HG03039 (cell line): ENCODE data around the gene TBC1D12.

ENCODE experiments used
- ATAC-seq: cut with Tn5 transposase; IDR thresholded peaks from one replicate; pipeline ENCODE4 v1.9.1; 2021; ENCODE audit warnings: mild to moderate bottlenecking, moderate library complexity; ENCODE audit not compliant: unreplicated experiment

TBC1D12 gene

DNA sequence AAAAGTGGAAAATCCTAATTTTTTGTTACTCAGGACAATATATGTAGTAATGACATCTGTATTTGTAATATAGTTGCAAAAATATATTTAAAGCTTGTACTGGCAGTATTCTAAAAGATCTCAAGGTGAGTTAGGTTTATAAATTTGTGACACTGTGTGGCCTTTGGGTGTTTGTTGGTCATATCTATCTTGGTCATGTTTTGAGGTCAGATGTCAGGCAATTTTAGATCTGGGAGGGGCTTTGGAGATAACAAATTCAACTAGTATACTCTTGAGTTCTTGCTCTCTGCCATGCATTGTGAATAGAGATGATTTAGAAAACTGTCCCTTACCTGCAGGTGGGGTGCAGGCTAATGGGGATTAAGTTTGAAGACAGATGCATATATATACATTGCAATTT is 3.1 kb downstream of the TBC1D12 start:
- ATAC-seq: no peak

DNA sequence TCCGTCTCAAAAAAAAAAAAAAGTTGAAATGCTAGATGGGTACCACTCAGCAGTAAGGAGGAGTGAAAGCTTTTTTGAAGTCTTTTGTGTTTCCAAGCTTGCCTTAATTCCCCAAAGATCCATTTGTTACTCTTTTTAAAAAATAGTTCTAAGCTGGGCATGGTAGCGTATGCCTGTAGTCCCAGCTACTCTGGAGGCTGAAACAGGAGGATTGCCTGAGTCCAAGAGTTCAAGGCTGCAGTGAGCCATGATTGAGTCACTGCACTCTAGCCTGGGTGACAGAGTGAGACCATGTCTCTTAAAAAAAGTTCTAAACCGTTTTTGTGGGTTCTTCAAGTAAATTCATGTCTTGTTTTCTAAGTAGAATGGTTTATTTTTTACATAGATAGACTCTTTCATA is 5.3 kb downstream of the TBC1D12 start:
- no peak for ATAC-seq

DNA sequence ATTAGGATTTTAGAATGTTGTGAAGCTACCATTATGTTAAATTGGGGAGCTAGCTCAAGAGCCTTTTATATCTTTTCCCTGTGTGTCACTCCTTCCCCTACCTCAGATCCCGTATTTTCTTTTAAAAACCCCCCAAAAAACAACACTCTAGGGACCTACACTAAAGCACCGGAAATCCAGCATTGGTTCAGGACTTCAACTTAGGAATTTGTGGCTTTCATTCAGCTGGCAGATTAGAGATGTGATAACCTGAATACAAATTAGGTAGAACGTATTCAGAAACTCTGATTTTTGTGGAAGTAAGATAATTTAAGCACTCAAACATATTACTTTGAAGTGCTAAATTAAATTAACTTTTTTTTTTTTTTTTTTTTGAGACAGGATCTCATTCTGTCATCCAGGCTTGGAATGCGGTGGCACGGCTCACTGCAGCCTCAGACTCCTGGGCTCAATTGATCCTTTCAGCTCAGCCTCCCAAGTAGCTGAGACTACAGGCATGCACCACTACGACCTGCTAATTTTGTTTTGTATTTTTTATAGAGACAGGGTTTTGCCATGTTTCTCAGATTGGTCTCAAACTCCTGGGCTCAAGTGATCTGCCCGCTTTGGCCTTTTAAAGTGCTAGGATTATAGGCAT is 6.8 kb downstream of the TBC1D12 start:
- ATAC-seq: no peak

DNA sequence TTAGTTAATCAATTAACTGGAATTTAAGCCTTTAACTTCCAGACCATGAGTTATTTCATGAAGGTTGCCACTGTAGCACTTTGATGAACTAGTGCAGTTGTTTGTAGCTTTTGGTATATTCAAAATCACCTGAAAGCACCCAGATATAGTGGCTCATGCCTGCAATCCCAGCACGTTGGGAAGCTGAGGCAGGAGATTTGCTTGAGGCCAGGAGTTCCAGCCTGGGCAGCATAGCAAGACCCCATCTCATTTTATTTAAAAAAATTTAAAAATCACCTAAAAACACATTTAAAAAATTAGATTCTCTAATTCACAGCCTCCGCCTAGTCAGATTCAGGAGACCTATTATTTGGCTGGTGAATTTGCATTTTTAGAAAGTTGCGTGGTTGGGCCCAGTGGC is 9.0 kb downstream of the TBC1D12 start:
- no peak for ATAC-seq

DNA sequence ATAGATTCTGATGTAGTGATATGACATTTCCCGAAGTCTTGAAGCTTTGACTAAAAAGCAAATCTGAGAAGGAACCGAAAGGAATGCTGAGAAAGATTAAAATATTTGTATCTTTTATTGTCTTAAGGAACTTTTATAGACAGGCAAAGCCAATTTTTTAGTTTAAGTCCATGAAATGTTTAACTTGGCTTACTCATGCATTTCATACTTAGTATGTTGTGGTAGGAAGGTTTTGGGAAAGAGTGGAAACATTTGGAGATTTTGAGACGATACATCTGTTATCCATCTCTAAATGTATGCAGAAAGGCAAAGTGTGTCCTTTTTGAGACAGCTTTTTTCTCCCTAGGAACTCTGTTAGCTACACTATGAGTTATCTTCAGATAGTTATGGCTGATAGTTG is 10.1 kb downstream of the TBC1D12 start:
- no peak for ATAC-seq

DNA sequence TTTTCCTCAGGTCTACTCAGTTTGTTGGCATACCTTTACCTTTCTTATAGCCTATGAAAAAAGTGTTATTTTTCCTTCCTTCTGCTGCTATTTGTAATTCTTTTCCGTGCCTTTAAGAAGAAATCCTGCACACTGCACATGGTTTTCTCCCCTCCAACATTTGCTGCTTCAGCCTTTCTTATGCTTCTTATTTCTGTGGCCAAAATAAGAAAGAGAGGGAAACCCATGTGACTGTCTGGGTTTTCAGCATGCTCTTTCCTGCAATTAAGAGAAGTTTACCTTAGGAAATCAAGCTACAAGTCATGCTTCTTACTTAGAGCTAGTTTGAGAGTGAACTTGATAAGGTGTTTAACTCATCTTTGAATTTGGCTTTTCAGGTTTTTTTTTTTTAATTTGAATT is 11.0 kb downstream of the TBC1D12 start:
- no peak for ATAC-seq

DNA sequence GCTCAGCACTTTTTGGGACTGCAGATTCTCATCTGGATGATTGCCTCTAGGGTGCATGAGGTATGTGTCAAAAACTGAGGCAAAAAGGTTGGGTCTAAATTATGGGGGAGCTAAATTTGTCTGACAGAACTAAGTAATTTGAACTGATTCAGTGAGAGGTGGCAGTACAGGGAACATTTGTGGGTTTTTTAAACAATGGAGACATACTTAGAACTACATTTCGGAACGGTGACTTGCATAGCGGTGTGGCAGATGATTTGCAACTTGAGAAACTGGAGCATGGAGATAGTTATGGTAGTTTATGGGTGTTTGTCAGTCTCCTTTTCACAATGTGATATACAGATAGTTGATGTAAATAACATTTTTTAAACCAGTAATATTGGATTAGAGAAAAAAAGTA is 14.6 kb downstream of the TBC1D12 start:
- no peak for ATAC-seq

DNA sequence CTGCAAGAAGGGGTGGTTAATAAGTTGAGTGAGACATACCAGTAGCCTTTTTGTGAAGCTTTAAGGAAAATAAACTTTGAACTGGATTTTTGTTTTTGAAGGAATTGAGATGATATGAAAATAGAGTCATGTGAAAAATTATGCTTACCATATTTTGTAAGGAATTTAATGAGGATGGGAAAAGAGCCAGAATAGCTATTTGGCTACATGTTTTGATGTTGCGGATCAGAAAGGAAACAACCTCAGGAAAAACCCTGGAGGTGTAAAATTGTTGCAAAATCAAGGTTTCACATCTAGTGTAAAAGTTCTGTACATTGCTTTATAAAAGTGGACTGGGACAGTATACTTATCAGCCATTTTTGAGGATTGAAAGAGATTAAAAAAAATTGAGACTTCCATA is 15.0 kb downstream of the TBC1D12 start:
- ATAC-seq: no peak

DNA sequence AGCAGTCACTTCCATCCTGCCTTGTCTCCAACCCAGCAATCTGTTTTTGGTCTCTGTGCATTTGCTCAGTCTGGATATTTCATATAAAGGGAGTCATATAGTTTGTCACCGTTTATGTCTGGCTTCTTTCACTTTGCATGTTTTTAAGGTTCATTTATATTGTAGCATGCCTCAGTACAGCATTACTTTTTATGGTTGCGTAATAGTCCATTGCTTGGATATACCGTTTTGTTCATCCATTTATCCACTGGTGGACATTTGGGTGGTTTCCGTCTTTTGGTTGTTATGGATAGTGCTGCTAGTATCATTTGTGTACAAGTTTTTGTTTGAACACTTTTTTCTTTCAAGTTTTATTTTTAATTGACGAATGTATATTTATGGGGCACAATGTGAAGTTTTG is 18.2 kb downstream of the TBC1D12 start:
- no peak for ATAC-seq

DNA sequence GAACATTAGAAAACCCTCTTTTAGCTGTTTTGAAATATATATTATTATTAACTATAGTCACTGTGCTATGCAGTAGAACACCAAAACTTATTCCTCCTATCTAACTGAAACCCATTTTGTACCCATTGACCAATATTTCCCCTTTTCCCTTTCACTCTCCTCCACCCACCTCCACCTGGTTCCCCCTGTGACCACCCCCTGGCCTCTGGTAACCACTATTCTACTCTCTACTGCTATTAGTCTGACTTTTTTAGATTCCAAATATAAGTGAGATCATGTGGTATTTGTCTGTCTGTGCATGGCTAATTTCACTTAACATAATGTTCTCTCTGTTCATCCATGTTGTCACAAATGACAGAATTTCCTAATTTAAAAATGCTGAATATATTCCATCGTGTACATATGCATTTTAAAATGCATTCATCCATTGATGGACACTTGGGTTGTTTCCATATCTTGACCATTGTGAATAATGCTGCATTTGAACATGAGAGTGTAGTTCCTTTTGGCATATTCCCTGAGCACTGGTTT is 18.7 kb downstream of the TBC1D12 start:
- ATAC-seq: no peak

DNA sequence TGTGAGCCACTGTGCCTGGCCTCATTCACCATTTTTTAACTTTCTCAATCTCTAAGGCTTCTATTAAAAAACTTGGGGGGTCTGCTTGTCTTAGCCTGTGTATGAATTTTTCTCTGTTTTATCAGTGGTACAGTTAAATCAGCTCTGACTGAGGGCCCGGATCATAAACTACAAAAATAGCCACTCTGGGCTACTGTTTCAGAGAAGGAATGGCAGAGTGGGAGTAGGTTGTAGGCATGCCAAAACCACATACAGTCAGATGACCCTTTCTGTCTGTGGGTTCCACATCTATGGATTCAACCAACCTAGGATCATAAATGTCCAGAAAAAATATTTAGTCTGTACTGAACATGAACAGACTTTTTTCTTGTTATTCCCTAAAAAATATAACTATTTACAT is 21.3 kb downstream of the TBC1D12 start:
- ATAC-seq: no peak

DNA sequence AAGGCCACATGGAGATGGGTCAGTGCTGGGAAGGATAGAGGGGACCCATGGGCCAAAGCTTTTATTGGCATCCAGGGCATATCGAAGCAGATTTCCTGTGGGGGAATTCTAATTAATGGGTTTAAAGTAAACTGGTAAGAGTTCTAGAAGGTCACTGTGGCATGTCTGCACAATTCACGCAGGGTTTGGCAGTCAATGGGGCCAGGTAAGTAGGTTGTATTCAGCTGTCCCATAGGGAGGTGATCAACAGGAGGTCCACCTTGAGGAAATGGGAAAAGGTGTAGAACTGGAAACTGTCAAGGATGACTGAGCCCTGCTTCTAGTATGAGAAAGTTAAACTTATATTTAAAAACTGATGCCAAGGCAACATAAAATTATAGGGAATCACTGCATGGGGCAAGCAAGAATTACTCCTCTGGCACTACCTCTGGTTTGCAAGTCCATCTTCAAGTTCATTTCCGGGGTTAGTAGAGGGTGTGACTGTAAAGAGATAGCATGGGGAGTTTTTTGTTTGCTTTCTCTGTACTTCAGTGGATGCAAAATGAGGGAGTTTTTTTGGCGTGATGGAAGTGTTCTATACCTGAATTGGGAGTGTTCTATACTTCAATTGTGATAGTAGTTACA is 22.5 kb downstream of the TBC1D12 start:
- no peak for ATAC-seq

DNA sequence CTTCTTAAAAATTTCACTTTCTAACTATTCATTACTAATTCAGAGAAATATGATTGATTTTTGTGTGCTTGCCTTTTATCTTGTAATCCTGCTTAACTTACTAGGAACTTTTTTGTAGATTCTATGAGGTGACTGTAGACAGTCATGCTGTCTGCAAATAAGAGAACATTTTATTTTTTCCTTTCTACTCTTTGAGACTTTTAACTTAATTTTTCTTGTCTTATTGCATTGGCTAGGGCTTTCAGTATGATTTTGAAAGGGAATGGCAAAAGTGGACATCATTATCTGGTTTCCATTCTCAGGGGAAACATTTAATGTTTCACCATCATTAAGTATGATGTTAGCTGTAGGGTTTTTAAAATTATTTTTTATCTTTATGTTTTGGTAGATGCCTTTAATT is 23.6 kb downstream of the TBC1D12 start:
- ATAC-seq: no peak

DNA sequence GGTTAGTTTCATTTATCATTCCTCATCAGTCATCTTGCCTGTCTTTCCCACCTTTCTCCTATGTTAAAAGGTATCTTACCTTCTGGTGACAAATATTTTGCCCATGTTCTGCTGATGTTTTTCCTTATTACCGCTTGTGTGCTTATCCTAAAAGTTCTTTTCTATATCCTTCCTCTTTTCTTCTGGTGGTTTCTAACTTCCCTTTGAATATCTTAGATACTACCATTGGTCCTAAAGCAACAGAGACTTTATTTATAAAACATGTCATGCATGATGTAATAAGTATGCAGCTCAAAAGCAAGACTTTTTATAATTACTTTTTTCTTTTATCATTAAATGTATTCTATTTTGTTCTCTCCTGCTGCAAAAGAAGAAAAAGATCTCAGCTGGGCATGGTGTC is 24.8 kb downstream of the TBC1D12 start:
- ATAC-seq: no peak

DNA sequence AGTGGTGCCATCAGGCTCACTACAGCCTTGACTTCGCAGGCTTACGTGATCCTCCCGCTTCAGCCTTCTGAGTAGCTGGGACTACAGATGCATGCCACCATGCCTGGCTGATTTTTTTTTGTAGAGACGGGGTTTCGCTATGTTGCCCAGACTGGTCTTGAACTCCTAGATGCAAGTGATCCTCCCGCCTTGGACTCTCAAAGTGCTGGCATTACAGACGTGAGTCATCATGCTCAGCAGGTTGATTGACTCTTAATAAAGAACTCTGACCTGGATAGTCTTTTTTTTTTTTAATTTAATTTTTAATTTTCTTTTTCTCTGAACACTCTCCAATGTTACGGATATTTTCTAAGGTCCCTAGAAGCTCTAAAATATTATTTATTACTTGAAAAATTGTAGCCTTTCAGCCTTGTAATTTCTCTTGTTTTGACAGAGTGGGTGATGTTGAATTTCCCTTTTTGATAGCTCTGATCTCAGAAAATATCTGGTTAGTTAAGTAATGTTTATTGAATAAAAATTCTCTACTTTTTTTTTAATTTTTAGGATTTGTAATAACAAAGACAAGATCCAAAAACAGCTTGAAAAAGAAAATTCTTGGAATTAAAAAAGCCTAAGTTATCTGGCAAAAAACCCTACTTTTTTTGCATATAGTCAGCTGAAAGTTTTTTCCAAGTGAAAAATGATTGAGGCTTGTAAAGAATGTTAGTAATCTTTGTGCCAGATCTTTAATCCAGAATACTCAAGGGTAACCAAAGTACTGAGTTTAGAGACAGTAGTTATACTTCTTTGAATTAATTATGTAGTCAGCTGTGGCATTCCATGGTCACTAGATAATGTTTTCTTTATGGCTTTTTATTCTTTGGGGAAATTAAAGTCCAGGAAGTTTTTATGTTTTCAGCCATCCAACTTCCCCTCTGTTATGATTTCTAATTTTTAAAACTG is 26.7 kb downstream of the TBC1D12 start:
- no peak for ATAC-seq

DNA sequence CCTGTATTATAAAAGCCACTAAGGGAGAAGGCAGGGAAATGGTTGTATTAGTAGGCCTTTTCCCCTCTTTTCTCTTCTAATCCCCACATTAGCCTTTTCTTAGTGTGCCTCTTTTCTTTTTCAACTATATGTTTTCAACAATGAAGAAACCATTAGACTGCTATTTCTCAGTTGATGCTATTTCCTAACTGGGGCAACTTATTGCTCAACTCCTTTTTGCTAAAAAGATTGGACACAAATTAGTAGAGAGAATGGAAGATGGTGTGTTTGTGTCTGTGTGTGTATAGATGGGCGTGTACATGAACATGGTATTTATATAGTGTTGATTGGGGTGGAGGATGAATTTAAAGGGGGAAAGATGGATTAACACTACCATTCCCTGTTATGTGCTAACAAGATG is 28.4 kb downstream of the TBC1D12 start:
- no peak for ATAC-seq

DNA sequence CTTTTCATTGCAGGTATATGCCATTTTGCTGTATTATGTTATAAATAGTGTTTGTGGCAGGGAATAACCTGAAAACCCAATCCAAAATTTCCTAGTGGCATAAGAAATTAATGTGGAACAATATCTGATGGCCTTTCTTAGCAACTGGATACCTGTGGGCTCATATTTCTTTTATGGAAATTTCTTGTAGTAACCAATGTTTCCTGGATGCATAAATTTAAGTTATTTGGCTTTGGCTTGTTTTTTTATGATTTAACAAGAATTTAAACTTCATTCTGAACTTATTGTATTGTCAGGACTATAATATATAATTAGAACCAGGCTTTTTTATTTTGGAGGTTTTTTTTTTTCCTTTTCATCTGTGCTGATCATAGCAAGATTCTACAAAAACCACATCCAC is 30.1 kb downstream of the TBC1D12 start:
- ATAC-seq: no peak

DNA sequence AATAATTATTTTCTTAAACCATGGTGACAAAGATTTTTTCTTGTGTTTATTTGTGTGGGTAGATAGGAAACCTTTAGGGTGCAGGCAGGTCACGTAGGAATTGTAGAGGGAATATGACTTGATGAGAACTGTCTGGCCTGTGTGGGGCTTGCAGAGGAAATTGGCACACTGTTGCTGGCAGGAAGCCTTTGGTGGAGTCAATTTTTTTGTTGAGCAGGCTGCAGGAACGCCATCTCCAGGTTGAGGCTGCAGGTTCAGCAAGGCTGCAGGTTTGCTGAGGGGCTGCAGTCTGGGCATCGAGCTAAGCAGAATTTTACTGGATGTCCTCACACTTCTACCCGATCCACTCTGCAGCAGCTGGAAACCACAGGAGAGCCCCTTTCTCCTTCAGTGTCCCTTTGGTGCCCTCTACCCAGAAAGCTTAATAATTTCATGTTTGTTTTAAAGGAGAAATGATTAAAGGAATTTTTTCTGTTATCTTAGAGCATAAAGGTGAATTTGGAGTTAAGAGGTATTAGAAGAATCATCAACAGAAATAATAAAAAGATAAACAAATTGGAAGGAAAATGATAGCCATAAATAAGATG is 37.0 kb downstream of the TBC1D12 start:
- ATAC-seq: no peak

DNA sequence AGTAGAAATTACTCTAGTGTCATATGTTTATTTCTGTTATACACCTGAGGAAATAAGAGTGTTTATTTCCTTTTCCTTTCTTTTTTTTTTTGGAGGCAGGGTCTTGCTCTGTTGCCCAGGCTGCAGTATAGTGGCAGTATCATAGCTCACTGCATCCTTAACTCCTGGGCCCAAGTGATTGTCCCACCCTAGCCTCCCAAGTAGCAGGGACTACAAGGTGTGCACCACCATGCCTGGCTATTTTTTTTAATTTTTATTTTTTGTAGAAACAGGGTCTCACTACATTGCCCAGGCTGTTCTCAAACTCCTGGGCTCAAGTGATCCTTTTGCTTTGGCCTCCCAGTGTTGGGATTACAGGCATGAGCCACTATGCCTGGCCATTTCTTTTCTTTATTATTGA is 37.8 kb downstream of the TBC1D12 start:
- ATAC-seq: no peak

DNA sequence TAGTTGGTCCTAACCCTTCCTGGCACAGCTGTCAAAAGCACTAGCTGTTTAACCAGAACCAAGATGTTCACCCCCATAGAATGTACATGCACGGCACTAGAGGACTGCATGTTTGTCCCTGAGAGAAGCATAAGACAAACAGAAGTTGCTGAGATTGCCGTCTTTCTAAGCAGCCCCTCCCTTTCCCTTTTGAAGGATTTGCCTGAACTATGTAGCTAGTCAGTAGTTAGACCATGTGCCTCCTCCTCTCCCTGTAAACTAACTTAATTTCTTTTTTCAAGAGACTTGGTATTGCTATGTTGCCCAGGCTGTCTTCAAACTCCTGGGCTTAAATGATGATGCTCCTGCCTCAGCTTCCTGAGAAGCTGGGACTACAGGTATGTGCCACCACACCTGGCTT is 40.7 kb downstream of the TBC1D12 start:
- ATAC-seq: no peak

DNA sequence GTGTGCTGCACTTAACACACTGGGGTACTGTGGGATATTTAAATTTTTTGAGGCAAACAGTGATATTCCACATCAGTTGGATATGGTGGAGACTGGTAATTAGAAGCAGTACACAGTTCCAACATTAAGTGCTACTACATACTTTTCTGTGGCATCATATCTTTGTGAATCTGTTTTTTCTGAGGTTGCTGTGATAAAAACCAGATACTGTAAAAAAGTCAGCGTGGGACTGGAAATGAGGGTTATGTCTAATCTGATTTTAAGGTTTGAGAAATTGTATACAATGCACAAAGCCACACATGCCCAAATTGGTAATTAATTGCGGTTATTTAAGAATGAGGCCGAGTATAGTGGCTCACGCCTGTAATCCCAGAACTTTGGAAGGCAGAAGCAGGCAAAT is 41.2 kb downstream of the TBC1D12 start:
- ATAC-seq: no peak
